ENCODE results near the gene WWC2. TPM values are rescaled to one million over a fixed set of nuclear protein-coding genes. Genes with fewer than 3 reads are reported as not detected.

Gene WWC2
- total and polyA plus RNA-seq, 4 experiments from 2014 or later: 2.3 to 7.6 (median 5.2) TPM

GRCh38 chr4:183356931-183357675 is 258.0 kb downstream of the WWC2 start:
- Mint-ChIP-seq H3K27ac (no peak overlapping the region), H3K36me3 (no peaks in the 10 kb centered on the region), H3K4me1 (no peaks in the 10 kb centered on the region), H3K4me3 (no peak overlapping the region), H3K9me3 (peaks cover 0 to 2% (median 0%) of the 10 kb centered on the region in 8 donors), H3K27me3 (peaks cover 5 to 17% of the 10 kb centered on the region in 2 donors)
- Histone ChIP-seq H3K4me1 (ENCODE audit: insufficient read depth, low read length) (no peaks in the 10 kb centered on the region), H3K4me3 (ENCODE audit: low read length in 2 of 2) (no peak overlapping the region), H3K27me3 (ENCODE audit: insufficient read depth, low read length) (no peaks in the 10 kb centered on the region), H3K27ac (ENCODE audit: low read depth, low read length) (no peak overlapping the region), H3K9me3 (ENCODE audit: control insufficient read depth in 1 of 2, low read length in 2 of 2) (no peaks in the 10 kb centered on the region), H3K36me3 (ENCODE audit: insufficient read depth, low read length) (no peaks in the 10 kb centered on the region)
- ChIA-PET CTCF (ENCODE audit: partially characterized antibody) (interaction anchor here (1.9 kb wide), 1 partner anchor 22 kb away, joined by 4 read pairs; no protein-coding TSS in a partner anchor), POLR2A (ENCODE audit: partially characterized antibody) (no interaction called here)
- intact Hi-C loops (cut with micrococcal nuclease): no loop called here
- no peak for DNase-seq

DNA sequence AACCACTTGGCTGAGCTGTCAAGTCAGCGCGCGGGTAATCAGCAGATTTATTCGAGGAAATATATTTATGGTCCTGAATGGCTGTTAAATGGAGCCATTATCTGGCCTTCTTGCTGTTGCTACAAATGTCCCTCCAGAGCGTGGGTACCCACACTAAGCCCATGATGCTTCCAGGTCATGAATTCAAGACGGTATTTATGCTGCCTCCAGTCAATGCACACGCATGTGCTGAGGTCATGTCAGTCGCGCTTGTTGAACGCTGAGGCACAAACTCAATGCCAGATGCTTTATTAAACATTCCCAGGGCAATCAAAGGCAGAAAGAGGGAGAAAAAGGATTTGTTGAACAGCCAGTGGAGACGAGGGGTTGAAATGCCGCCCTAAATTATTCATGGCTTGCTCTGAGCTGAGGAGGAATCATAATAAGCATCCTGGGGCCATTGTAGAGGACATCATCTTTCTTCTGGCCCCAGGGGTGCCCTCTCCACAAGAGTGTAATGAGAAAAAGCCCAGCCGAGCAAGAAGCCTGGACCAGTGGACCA is 259.2 kb downstream of the WWC2 start:
- intact Hi-C loops (cut with micrococcal nuclease): no loop called here
- Histone ChIP-seq H3K27me3 (ENCODE audit: insufficient read depth, low read length) (no peaks in the 10 kb centered on the region), H3K4me1 (ENCODE audit: insufficient read depth, low read length) (no peaks in the 10 kb centered on the region), H3K4me3 (ENCODE audit: low read length in 2 of 2) (no peak overlapping the region), H3K9me3 (ENCODE audit: control insufficient read depth in 1 of 2, low read length in 2 of 2) (no peaks in the 10 kb centered on the region), H3K27ac (ENCODE audit: low read depth, low read length) (no peak overlapping the region), H3K36me3 (ENCODE audit: insufficient read depth, low read length) (no peaks in the 10 kb centered on the region)
- ChIA-PET POLR2A (ENCODE audit: partially characterized antibody) (no interaction called here), CTCF (ENCODE audit: partially characterized antibody) (no interaction called here)
- H3K4me1 Mint-ChIP-seq: no peaks in the 10 kb centered on the region
- H3K4me3 Mint-ChIP-seq: no peak overlapping the region
- H3K9me3 Mint-ChIP-seq: peaks cover 0 to 2% (median 0%) of the 10 kb centered on the region in 8 donors
- H3K27me3 Mint-ChIP-seq: peaks cover 2 to 11% of the 10 kb centered on the region in 2 donors
- H3K27ac Mint-ChIP-seq: no peak overlapping the region
- no peak for DNase-seq
- no peaks in the 10 kb centered on the region for H3K36me3 Mint-ChIP-seq

DNA sequence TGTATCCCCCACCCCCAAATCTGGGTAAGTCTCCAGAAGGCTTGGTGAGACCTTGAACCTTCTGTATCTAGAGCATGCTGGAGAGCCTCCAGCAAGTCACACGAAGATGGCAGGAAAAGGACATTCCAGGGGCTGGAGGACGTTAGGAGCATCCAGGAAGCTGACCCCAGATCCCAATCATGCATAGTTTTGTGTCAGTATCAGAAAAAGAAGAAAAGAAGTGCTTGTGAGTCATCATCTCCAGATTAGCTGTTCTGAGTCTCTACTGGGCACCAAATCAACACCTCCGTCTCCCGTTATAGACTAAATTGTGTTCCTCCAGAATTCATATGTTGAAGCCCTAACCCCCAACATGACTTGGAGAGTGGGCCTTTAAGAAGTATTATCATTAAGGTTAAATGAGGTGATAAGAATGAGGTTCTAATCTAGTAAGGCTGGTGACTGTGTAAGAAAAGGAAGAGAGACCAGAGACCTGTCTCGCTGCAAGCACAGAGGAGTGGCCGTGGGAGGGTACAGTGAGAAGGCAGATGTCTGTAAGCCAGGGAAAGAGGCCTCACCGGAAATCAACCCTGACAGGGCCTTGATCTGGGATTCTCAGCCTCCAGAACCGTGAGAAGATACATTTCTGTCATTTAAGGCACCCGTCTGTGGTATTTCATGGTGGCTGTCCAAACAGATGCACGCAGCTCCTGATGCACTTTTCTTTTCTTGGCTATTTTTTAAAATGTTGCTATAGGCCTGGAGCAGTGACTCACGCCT is 261.3 kb downstream of the WWC2 start:
- no peaks in the 10 kb centered on the region for H3K9me3 ChIP-seq (ENCODE audit: control insufficient read depth in 1 of 2, low read length in 2 of 2)
- no peak overlapping the region for H3K27ac ChIP-seq (ENCODE audit: low read depth, low read length)
- H3K27me3 ChIP-seq (ENCODE audit: insufficient read depth, low read length): no peaks in the 10 kb centered on the region
- peaks cover 3 to 14% of the 10 kb centered on the region in 2 donors for H3K27me3 Mint-ChIP-seq
- no peak for DNase-seq
- H3K4me3 Mint-ChIP-seq: no peak overlapping the region
- no peaks in the 10 kb centered on the region for H3K36me3 ChIP-seq (ENCODE audit: insufficient read depth, low read length)
- CTCF ChIA-PET (ENCODE audit: partially characterized antibody): interaction anchor here (0.7 kb wide), 1 partner anchor 1343 kb away, joined by 3 read pairs; no protein-coding TSS in a partner anchor
- no peaks in the 10 kb centered on the region for H3K36me3 Mint-ChIP-seq
- no peak overlapping the region for H3K4me3 ChIP-seq (ENCODE audit: low read length in 2 of 2)
- POLR2A ChIA-PET (ENCODE audit: partially characterized antibody): no interaction called here
- intact Hi-C loops (cut with micrococcal nuclease): no loop called here
- peaks cover 0 to 4% (median 0%) of the 10 kb centered on the region in 8 donors for H3K9me3 Mint-ChIP-seq
- no peaks in the 10 kb centered on the region for H3K4me1 Mint-ChIP-seq
- H3K27ac Mint-ChIP-seq: peak overlapping the region in 1 of 7 donors; percentile 27
- no peaks in the 10 kb centered on the region for H3K4me1 ChIP-seq (ENCODE audit: insufficient read depth, low read length)

DNA sequence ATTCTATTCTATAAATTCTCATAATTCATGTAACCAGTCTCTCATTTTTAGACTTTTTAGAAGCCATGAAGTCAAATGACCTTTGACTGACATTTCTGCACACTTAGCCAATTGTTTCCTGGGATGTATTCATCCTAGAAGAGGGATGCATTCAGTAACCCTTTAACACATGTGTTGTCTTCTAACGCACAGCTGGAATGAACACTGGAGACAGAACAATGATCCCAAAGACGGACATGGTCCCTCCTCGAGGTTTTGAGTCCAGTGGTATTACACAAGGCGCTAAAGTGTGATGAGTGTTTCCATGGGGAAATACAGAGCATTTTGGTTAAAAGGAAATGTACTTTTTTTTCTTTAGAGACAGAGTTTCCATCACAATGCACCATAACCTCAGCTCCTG is 263.0 kb downstream of the WWC2 start:
- DNase-seq: no peak
- H3K27me3 ChIP-seq (ENCODE audit: insufficient read depth, low read length): no peaks in the 10 kb centered on the region
- no peak overlapping the region for H3K4me3 ChIP-seq (ENCODE audit: low read length in 2 of 2)
- CTCF ChIA-PET (ENCODE audit: partially characterized antibody): no interaction called here
- POLR2A ChIA-PET (ENCODE audit: partially characterized antibody): no interaction called here
- intact Hi-C loops (cut with micrococcal nuclease): no loop called here
- H3K4me1 ChIP-seq (ENCODE audit: insufficient read depth, low read length): no peaks in the 10 kb centered on the region
- H3K4me1 Mint-ChIP-seq: no peaks in the 10 kb centered on the region
- H3K27ac Mint-ChIP-seq: no peak overlapping the region
- H3K4me3 Mint-ChIP-seq: no peak overlapping the region
- no peak overlapping the region for H3K27ac ChIP-seq (ENCODE audit: low read depth, low read length)
- no peaks in the 10 kb centered on the region for H3K36me3 Mint-ChIP-seq
- no peaks in the 10 kb centered on the region for H3K36me3 ChIP-seq (ENCODE audit: insufficient read depth, low read length)
- H3K9me3 Mint-ChIP-seq: peaks cover 0 to 4% (median 0%) of the 10 kb centered on the region in 8 donors
- peaks cover 3 to 7% of the 10 kb centered on the region in 2 donors for H3K27me3 Mint-ChIP-seq
- no peaks in the 10 kb centered on the region for H3K9me3 ChIP-seq (ENCODE audit: control insufficient read depth in 1 of 2, low read length in 2 of 2)

DNA sequence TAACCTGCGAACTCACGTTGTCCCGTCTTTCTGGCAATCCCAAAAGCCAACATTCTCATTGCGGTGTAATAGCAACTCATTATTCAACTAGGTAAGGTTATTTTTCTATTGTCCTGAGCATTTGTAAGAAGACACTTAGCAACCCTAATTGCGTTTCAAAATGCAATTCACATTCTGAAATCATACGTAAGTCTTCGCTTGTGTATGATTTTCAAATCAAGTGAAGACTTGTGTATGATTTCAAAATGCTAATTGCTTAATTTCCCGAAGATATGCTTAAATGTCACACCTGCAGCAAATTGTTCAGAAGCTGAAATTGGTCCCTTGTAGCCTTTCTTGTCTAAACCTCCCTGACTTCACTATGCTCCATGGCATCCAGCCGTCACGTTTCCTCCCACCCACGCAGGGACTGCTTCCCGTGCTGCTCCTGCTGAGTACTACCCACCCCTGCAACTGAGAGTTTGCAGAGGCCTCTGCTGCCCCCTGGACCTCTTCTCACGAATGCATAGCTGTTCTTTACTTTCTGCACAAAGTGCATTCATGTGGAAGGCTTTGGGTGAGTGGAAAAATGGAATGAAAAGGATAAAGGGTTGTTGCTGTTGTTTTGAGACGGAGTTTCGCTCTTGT is 264.0 kb downstream of the WWC2 start:
- Histone ChIP-seq H3K4me3 (ENCODE audit: low read length in 2 of 2) (no peak overlapping the region), H3K36me3 (ENCODE audit: insufficient read depth, low read length) (no peaks in the 10 kb centered on the region), H3K27ac (ENCODE audit: low read depth, low read length) (no peak overlapping the region), H3K4me1 (ENCODE audit: insufficient read depth, low read length) (no peaks in the 10 kb centered on the region), H3K27me3 (ENCODE audit: insufficient read depth, low read length) (no peaks in the 10 kb centered on the region), H3K9me3 (ENCODE audit: control insufficient read depth in 1 of 2, low read length in 2 of 2) (no peaks in the 10 kb centered on the region)
- Mint-ChIP-seq H3K4me1 (no peaks in the 10 kb centered on the region), H3K9me3 (peaks cover 0 to 4% (median 0%) of the 10 kb centered on the region in 8 donors), H3K27ac (peak overlapping the region in 1 of 7 donors; percentile 62), H3K36me3 (no peaks in the 10 kb centered on the region), H3K27me3 (peaks cover 2 to 3% of the 10 kb centered on the region in 2 donors), H3K4me3 (no peak overlapping the region)
- POLR2A ChIA-PET (ENCODE audit: partially characterized antibody): no interaction called here
- CTCF ChIA-PET (ENCODE audit: partially characterized antibody): no interaction called here
- no peak for DNase-seq
- intact Hi-C loops (cut with micrococcal nuclease): no loop called here

DNA sequence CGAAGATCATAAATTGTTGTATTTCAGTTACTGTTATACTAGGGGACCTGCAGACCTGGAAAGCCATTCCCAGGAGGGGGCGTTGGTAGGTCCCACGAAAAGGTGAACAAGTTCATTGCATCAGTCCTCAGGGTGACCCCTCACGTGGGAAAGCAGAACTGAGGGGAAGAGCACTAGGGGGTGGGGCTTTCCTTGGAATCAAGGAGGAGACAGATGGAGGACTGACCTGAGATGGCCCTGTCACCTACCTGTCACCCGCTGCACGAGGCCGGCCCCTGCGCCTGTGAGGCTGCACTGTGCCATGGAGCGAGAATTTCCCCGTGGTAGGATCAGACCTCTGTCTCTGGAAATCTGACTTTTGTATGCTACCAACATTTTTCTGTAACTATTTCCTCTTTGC is 265.0 kb downstream of the WWC2 start:
- peaks cover 3 to 4% of the 10 kb centered on the region in 2 donors for H3K27me3 Mint-ChIP-seq
- POLR2A ChIA-PET (ENCODE audit: partially characterized antibody): no interaction called here
- Histone ChIP-seq H3K27ac (ENCODE audit: low read depth, low read length) (no peak overlapping the region), H3K4me3 (ENCODE audit: low read length in 2 of 2) (no peak overlapping the region), H3K27me3 (ENCODE audit: insufficient read depth, low read length) (no peaks in the 10 kb centered on the region), H3K9me3 (ENCODE audit: control insufficient read depth in 1 of 2, low read length in 2 of 2) (no peaks in the 10 kb centered on the region), H3K36me3 (ENCODE audit: insufficient read depth, low read length) (no peaks in the 10 kb centered on the region), H3K4me1 (ENCODE audit: insufficient read depth, low read length) (no peaks in the 10 kb centered on the region)
- no peak for DNase-seq
- H3K4me1 Mint-ChIP-seq: no peaks in the 10 kb centered on the region
- no peak overlapping the region for H3K4me3 Mint-ChIP-seq
- H3K9me3 Mint-ChIP-seq: peaks cover 0 to 4% (median 0%) of the 10 kb centered on the region in 8 donors
- peak overlapping the region in 1 of 7 donors; percentile 32 for H3K27ac Mint-ChIP-seq
- intact Hi-C loops (cut with micrococcal nuclease): no loop called here
- CTCF ChIA-PET (ENCODE audit: partially characterized antibody): no interaction called here
- no peaks in the 10 kb centered on the region for H3K36me3 Mint-ChIP-seq

Measured in CD4-positive, alpha-beta memory T cell (primary cell).